K562 (cell line): Measurements from ENCODE around the gene GSTO2. TPM values are rescaled to one million over a fixed set of nuclear protein-coding genes. Genes with fewer than 3 reads are reported as not detected.

Source experiments
- ATAC-seq: fragments of 200-7000 bp; cut with Tn5 transposase; 3 replicates; pipeline ENCODE4 v1.9.1; 2020; ENCODE audit warnings: moderate library complexity
- BruUV-seq: library from RNA; stranded (reverse); fragments of 400-500 nt; replicated peaks from 2 replicates; lab custom pipeline; 2021; lab: Mats Ljungman, UMichigan
- CTCF ChIA-PET: fragments of 300-600 bp; formaldehyde crosslinking; extraction: SDS; loops from one replicate; lab custom pipeline; 2021; ENCODE audit warnings: low intra/inter-chr PET ratio; lab: Yijun Ruan, JAX
- POLR2A ChIA-PET: fragments of 300-600, 350-650 bp; sonication (Branson Sonifier 250); formaldehyde crosslinking; extraction: SDS; loops from one replicate; lab custom pipeline; 2021; ENCODE audit warnings: antibody characterized with exemption, inconsistent platforms; lab: Yijun Ruan, JAX
- DNase-seq, 4 experiments: peaks; one replicate each; pipeline versions ENCODE4 v3.0.0 to v3.0.0-alpha.2; 2011 to 2018; ENCODE audit warnings: low spot score in 3 of 4, mixed read lengths in 3 of 4; ENCODE audit errors: extremely low read depth in 1 of 4
- FAIRE-seq: peaks from 2 replicates; lab custom pipeline; 2011; peaks lifted over from hg19 to GRCh38; lab: Jason Lieb, UNC
- H2AFZ ChIP-seq: 2 replicates; pipeline ENCODE4 v1.6.0; 2011; ENCODE audit warnings: low read depth, low read length, control low read depth, inconsistent platforms
- H3K27ac ChIP-seq: fragments of 200-600 bp; 3 replicates; pipeline ENCODE4 v1.8.0; 2011; ENCODE audit warnings: low read depth, mild to moderate bottlenecking, control low read depth, inconsistent platforms, low read length, moderate library complexity, mixed read lengths; ENCODE audit errors: extremely low read depth
- H3K27me3 ChIP-seq, 2 experiments: fragments of 300-600 bp in 1 of 2; 2 replicates in 1 of 2; 3 replicates in 1 of 2; pipeline versions ENCODE4 v1.6.0 to v1.8.0; 2011; ENCODE audit warnings: inconsistent platforms in 2 of 2, low read length in 2 of 2, mild to moderate bottlenecking in 1 of 2, mixed read lengths in 1 of 2, moderate library complexity in 1 of 2; ENCODE audit not compliant: control insufficient read depth in 2 of 2, insufficient read depth in 2 of 2
- H3K36me3 ChIP-seq: fragments of 300-600 bp; 3 replicates; pipeline ENCODE4 v1.8.0; 2011; ENCODE audit warnings: mild to moderate bottlenecking, low read length, inconsistent platforms; ENCODE audit not compliant: control insufficient read depth, insufficient read depth
- H3K4me1 ChIP-seq, 2 experiments: fragments of 200-600 bp in 1 of 2; replicated peaks in 1 of 2; 2 replicates in 1 of 2; 3 replicates in 1 of 2; pipeline versions ENCODE4 v1.5.1 to v1.8.0; 2011; ENCODE audit warnings: inconsistent platforms in 2 of 2, low read length in 2 of 2, mild to moderate bottlenecking in 1 of 2, mixed read lengths in 1 of 2, moderate library complexity in 1 of 2; ENCODE audit not compliant: control insufficient read depth in 2 of 2, insufficient read depth in 2 of 2
- H3K4me2 ChIP-seq: 2 replicates; pipeline ENCODE4 v1.6.1; 2011; ENCODE audit warnings: low read length, control low read depth, inconsistent platforms, mixed read lengths; ENCODE audit not compliant: insufficient read depth
- H3K4me3 ChIP-seq: fragments of 200-600 bp; sonication (generic), shearing (Covaris generic); 2 replicates; pipeline ENCODE4 v1.5.1; 2016; ENCODE audit warnings: control low read depth, inconsistent platforms
- H3K79me2 ChIP-seq: fragments of 200-600 bp; 3 replicates; pipeline ENCODE4 v1.8.0; 2011; ENCODE audit warnings: low read length, inconsistent platforms; ENCODE audit not compliant: control insufficient read depth, insufficient read depth
- H3K9ac ChIP-seq, 2 experiments: 2 replicates each; pipeline versions ENCODE4 v1.6.0 to v1.6.1; 2011; ENCODE audit warnings: low read depth in 2 of 2, low read length in 2 of 2, control low read depth in 1 of 2, inconsistent platforms in 1 of 2, mild to moderate bottlenecking in 1 of 2, mixed read lengths in 1 of 2; ENCODE audit not compliant: insufficient read depth in 1 of 2
- H3K9me1 ChIP-seq: one replicate; pipeline ENCODE4 v1.6.0; 2011; ENCODE audit warnings: inconsistent platforms, mild to moderate bottlenecking, low read length, moderate library complexity; ENCODE audit not compliant: control insufficient read depth, insufficient read depth
- H3K9me3 ChIP-seq: replicated peaks from 2 replicates; pipeline ENCODE4 v1.5.1; 2011; ENCODE audit warnings: low read depth, low read length, inconsistent platforms; ENCODE audit not compliant: control insufficient read depth, insufficient read depth
- H4K20me1 ChIP-seq: replicated peaks from 2 replicates; pipeline ENCODE4 v1.6.1; 2011; ENCODE audit warnings: low read length, inconsistent platforms, mixed read lengths; ENCODE audit not compliant: control insufficient read depth, insufficient read depth
- CCAR2 ChIP-seq: fragments of 200-400 bp; formaldehyde crosslinking; IDR thresholded peaks from 2 replicates; pipeline ENCODE4 v1.6.1; 2017; ENCODE audit warnings: mild to moderate bottlenecking, low read depth, low read length
- DPF2 ChIP-seq: fragments of 450-650 bp; IDR thresholded peaks from 2 replicates; pipeline ENCODE4 v1.6.1; 2016
- ETV1 ChIP-seq: fragments of 450-650 bp; conservative IDR thresholded peaks from 2 replicates; pipeline ENCODE4 v1.6.1; 2016; ENCODE audit warnings: missing genetic modification characterization, control low read depth, low read depth, missing compliant biosample characterization
- KDM5B ChIP-seq: fragments of 200-600 bp; sonication (generic); IDR thresholded peaks from 2 replicates; pipeline ENCODE4 v1.6.1; 2012; ENCODE audit warnings: low read depth, mild to moderate bottlenecking, moderate library complexity, low read length, control low read depth, inconsistent platforms; ENCODE audit not compliant: insufficient replicate concordance
- PATZ1 ChIP-seq: fragments of 250-450 bp; sonication (Bioruptor Pico); IDR thresholded peaks from 2 replicates; pipeline ENCODE4 v1.5.0; 2020; ENCODE audit warnings: mild to moderate bottlenecking, borderline replicate concordance
- RBM14 ChIP-seq: fragments of 200-400 bp; formaldehyde crosslinking; IDR thresholded peaks from 2 replicates; pipeline ENCODE4 v1.6.1; 2018; ENCODE audit warnings: low read depth, mild to moderate bottlenecking, low read length, moderate library complexity, borderline replicate concordance; ENCODE audit not compliant: insufficient read depth
- RBM15 ChIP-seq: fragments of 200-400 bp; formaldehyde crosslinking; IDR thresholded peaks from 2 replicates; pipeline ENCODE4 v1.6.1; 2018; ENCODE audit warnings: mild to moderate bottlenecking, low read length, moderate library complexity; ENCODE audit not compliant: insufficient read depth
- RFX7 ChIP-seq: fragments of 250-450 bp; sonication (Bioruptor Pico); IDR thresholded peaks from 2 replicates; pipeline ENCODE4 v1.5.1; 2021; ENCODE audit warnings: mild to moderate bottlenecking
- SP1 ChIP-seq: sonication (generic); formaldehyde crosslinking; IDR thresholded peaks from 2 replicates; pipeline ENCODE4 v1.8.1; 2022; ENCODE audit warnings: mild to moderate bottlenecking, missing genetic modification reagents
- TBL1XR1 ChIP-seq, 2 experiments: IDR thresholded peaks; 2 replicates each; pipeline ENCODE4 v1.6.1; 2012; ENCODE audit warnings: improper control_type of control experiment in 2 of 2, low read length in 2 of 2, mild to moderate bottlenecking in 1 of 2
- UBTF ChIP-seq, 2 experiments: IDR thresholded peaks; 2 replicates each; pipeline ENCODE4 v1.6.1; 2012; ENCODE audit warnings: improper control_type of control experiment in 2 of 2, low read depth in 2 of 2, low read length in 2 of 2, borderline replicate concordance in 1 of 2
- ZBTB33 ChIP-seq: sonication (generic); formaldehyde crosslinking; IDR thresholded peaks from 2 replicates; pipeline ENCODE4 v1.8.1; 2023; ENCODE audit warnings: mild to moderate bottlenecking, missing genetic modification reagents
- ZKSCAN1 ChIP-seq: fragments of 150-350 bp; IDR thresholded peaks from 2 replicates; pipeline ENCODE4 v1.6.1; 2016; ENCODE audit warnings: low read depth, low read length
- ZNF778 ChIP-seq: fragments of 450-650 bp; formaldehyde crosslinking; IDR thresholded peaks from 2 replicates; pipeline ENCODE4 v1.4.0; 2020; ENCODE audit warnings: mild to moderate bottlenecking, moderate library complexity
- WGBS: fragments of 100-300 bp; shearing (Covaris generic); methylation state at CpG from one replicate; pipeline ENCODE4 v1.1.6; 2016; ENCODE audit warnings: low coverage, mixed read lengths; ENCODE audit not compliant: insufficient coverage; ENCODE audit errors: missing lambda C conversion rate; 5-methylcytosine and 5-hydroxymethylcytosine counted together
- in situ Hi-C: fragments of 300-500 bp; cut with MboI; formaldehyde crosslinking; loops from 4 replicates; pipeline ENCODE4 v1.15.0; 2018; ENCODE audit warnings: inconsistent platforms, mixed read lengths
- intact Hi-C: fragments of 100-400 bp; cut with micrococcal nuclease; formaldehyde crosslinking; loops from 2 replicates; pipeline ENCODE4 v1.14.2; 2022
- polyA plus RNA-seq, 8 experiments: library from polyadenylated mRNA; depleted of rRNA in 4 of 8; stranded (reverse) in 5 of 8; unstranded in 3 of 8; fragments of >200 nt; fragmentation: Nextera tagmentation in 2 of 8; fragmentation: Illumina TruSeq in 1 of 8; extraction: Ambion mirVana in 2 of 8; extraction: Trizol in 1 of 8; gene quantifications; 2 replicates each; pipeline versions ENCODE4 v1.2.1 to v1.2.3, GENCODE V29; 2011 to 2014; ENCODE audit warnings: inconsistent platforms in 1 of 8, missing spikeins in 1 of 8
- total RNA-seq, 7 experiments: library from RNA; depleted of rRNA in 6 of 7; stranded (reverse); fragments of >200 nt in 6 of 7; fragmentation: Illumina TruSeq in 2 of 7; extraction: Trizol in 2 of 7; gene quantifications; 2 replicates each; pipeline versions ENCODE4 v1.2.1 to v1.2.3, GENCODE V29; 2011 to 2021; ENCODE audit warnings: low replicate concordance in 1 of 7

GSTO2 gene
- total and polyA plus RNA-seq, 9 of the 15 experiments (the other 6 are each of a cell fraction or from before 2014, with no cell fraction given) = 0.18 to 1.8 (median 0.90) TPM

GRCh38 chr10:104337985-104338735 is 69.2 kb downstream of the GSTO2 start, which contains the start of gene ITPRIP:
TSS of gene ITPRIP (minus strand) at chr10:104338465. CDS start at chr10:104316051, 22,414 bp downstream.
- peak within 1 kb of the TSS; percentile 54; the same call in 1 of the 2 replicates for H2AFZ ChIP-seq
- peak; percentile 66 for ATAC-seq
- H3K27ac ChIP-seq = peak within 1 kb of the TSS; percentile 98
- peak within 1 kb of the TSS; percentile 87 to 93 for H3K9ac ChIP-seq
- no peaks in the 10 kb centered on the region for H3K9me1 ChIP-seq
- no TSS peak for BruUV-seq
- 0% methylated on average over 41 of the region's 70 CpGs for WGBS
- peak within 1 kb of the TSS; percentile 98 for H3K4me3 ChIP-seq
- H4K20me1 ChIP-seq = peaks cover 14% of the 10 kb centered on the region
- intact Hi-C loops = loop anchor here (1.0 kb wide), 1 partner anchor 15 kb away; no protein-coding TSS in a partner anchor
- in situ Hi-C loops = no loop called here
- POLR2A ChIA-PET = interaction anchor here (0.6 to 1.6 kb wide), 4 partner anchors 8 to 193 kb away, joined by 3 to 5 read pairs (median 4); partner anchors contain the start of gene CFAP58
- peak; percentile 52 to 77 (median 58) for DNase-seq
- FAIRE-seq = no peak
- H3K27me3 ChIP-seq = no peaks in the 10 kb centered on the region
- CTCF ChIA-PET = no interaction called here
- peaks cover 89% of the 10 kb centered on the region for H3K79me2 ChIP-seq
- H3K36me3 ChIP-seq = peaks cover 29% of the 10 kb centered on the region; the same call in 2 of the 3 replicates
- peaks cover 22 to 51% of the 10 kb centered on the region in 2 experiments for H3K4me1 ChIP-seq
- peak within 1 kb of the TSS; percentile 91 for H3K4me2 ChIP-seq
- H3K9me3 ChIP-seq = no peaks in the 10 kb centered on the region
- TF ChIP-seq ZNF778 (CRISPR knock-in tag) = no peak
- TF ChIP-seq RFX7 = no peak
- no peak for TF ChIP-seq ZBTB33 (CRISPR knock-in tag)
- no peak for TF ChIP-seq ZKSCAN1
- no peak for TF ChIP-seq RBM15
- TF ChIP-seq CCAR2 = no peak
- 0 out of 4 replicates have a peak, but pooled peaks of 1 of the 2 experiments have one; percentile 6 for TF ChIP-seq TBL1XR1 (IDR thresholded peaks at IDR 0.05; ENCODE audit: low read length in 2 of 2)
- TF ChIP-seq RBM14 = 0 out of 2 replicates have a peak, but pooled peaks have one; percentile 25
- TF ChIP-seq KDM5B = peak; percentile 62
- peak; percentile 69 for TF ChIP-seq ETV1 (tag)
- TF ChIP-seq SP1 = peak; percentile 59; the same call in 1 of the 2 replicates
- no peak for TF ChIP-seq PATZ1 (CRISPR knock-in tag)
- 0 out of 2 replicates have a peak, but pooled peaks have one; percentile 46 for TF ChIP-seq DPF2
- peak in 1 of 2 experiments; percentile 41; a peak in 1 of 4 replicates for TF ChIP-seq UBTF (IDR thresholded peaks at IDR 0.05; ENCODE audit: borderline replicate concordance in 1 of 2, low read depth in 2 of 2, low read length in 2 of 2)
